Umbilical cord (tissue), 2 donors: Measurements from ENCODE around the gene CD164L2. TPM values are rescaled to one million over a fixed set of nuclear protein-coding genes. Genes with fewer than 3 reads are reported as not detected.

Experiments
- DNase-seq: peaks from one replicate; pipeline ENCODE4 v3.0.0-alpha.2; 2015; ENCODE audit warnings: low spot score
- total RNA-seq: library from RNA; depleted of rRNA; stranded (reverse); fragments of >200 nt; gene quantifications from one replicate; pipeline ENCODE4 v1.2.3, GENCODE V29; 2014; ENCODE audit warnings: low replicate concordance; ENCODE audit not compliant: insufficient read depth

Gene CD164L2
- total RNA-seq, 1 donor from 2014 or later, result not detected

- peak; percentile 96 for DNase-seq
Measured at GRCh38 chr1:27365372-27366112, 17.6 kb downstream of the CD164L2 start.

GRCh38 chr1:27364696-27365371 is 18.3 kb downstream of the CD164L2 start:
- no peak for DNase-seq

DNA sequence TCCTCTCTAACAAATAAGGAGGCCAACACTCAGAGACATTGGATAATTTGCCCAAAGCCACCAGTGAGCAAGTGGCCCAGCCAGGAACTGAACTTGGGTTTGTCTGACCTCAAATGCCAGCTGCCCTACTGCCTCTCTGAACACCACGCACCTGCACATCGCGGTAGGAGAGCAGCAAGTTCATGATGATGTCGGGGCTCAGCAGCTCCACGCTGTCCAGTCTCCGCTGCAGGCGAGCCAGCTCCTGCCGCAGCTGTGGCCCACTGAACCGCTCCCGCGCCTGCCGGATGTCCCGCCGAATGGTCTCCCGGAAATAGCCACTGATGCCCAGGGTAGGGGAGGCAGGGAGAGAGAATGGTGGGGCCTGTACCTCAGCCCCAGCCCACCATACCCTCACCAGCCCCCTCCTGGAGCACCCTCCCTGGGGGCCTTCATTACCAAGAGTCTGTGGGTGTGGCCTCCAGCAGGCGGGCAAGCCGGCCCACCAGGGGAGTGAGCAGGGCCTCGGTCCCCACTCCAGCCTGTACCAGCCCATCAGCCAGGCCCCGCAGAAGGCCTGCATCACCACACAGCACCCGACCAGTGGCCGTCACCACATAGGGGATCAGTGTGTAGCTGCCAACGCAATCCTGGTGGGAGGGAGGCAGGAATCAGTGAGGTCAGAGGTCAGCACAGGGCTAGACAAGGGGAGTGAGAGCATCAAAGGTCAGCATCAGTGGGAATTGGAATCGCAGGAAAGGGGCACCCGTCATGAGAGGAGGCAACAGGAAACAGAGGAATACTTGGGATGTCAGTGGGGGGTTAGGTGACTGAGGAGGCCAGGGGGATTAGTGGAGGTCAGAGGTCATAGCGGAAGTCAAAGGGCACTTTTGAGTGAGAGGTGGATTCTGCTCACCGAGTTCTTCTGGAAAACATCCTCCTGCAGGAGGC is 19.1 kb downstream of the CD164L2 start:
- no peak for DNase-seq

DNA sequence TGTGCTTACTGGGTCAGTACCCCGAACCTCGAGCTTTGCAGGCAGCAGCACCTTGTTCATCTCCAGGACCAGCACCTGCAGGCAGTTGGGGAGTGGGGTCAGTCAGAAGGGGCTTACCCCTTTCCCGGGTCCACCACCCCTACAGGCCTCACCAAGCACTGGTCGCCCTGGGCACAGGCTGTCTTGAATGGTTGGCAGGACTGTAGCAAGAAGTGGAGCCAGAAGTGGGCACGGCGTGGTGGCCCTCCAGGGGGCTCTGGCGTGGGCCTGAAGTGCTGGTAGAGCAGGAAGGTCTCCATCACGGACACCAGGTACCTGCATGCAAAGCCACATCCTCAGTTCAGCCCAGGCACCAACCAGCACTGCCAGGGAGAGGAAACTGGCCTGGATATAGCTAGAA is 21.6 kb downstream of the CD164L2 start:
- no peak for DNase-seq

- no peak for DNase-seq
Measured at GRCh38 chr1:27361044-27361402, 22.1 kb downstream of the CD164L2 start.

DNA sequence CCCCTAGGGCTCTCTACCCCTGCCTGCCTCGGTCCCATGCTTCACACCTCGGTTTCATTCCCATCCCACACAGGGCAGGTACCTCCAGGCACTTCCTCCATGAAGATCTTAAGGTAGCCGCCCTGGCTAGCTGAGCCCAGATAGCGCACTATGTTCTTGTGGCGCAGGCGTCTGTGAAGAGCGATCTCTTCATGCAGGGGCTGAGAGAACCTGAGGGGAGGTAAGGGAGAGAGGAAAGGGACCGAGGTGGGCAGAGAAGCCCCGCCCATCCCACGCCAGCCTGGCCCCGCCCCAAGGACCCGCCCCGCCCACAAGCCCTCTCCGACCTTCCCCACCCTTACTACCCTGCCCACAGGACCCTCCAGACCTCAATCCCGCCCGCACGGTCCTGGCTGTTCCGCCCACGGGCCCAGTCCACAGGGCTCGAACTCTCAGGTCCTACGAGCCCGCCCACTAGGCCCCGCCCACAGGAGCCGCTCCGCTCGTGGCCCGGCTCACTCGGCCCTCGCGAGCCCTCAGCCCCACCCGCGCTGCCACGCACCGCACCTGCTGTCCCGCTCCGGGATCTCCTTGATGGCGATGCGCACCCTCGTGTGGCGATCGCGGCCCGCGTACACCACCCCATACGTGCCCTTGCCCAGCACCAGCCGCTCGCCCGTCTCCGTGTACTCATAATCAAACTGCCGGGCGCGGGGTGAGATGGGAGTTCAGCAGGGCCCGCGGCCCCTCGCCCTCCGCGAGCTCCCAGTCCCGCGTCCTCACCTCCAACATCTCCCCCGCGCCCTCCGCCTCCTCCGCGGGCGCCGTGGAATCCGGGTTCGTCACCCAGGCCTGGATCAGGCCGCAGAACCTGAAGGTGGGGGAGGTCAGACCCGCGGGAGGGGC is 22.7 kb downstream of the CD164L2 start:
- DNase-seq, result no peak

- DNase-seq, result no peak
Measured at GRCh38 chr1:27359822-27360158, 23.3 kb downstream of the CD164L2 start.

DNA sequence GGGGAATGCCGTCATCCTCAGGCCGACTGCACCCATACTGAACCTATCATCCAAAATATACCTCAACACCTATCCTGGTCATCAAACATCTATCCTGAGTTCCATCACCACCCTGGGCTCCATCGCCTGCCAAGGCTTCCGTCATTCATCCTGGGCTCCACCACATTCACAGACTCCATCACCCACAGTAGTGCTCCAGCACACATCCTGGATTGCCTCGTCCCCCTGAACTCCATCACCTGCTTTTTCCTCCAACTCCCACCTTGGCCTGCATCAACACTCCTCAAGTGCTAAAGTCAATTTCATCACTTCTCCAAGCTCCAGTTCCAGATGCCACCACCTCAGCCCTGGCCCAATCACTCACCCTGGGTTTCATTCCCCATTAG is 24.2 kb downstream of the CD164L2 start:
- no peak for DNase-seq

- no peak for DNase-seq
Measured at GRCh38 chr1:27358038-27358927, 24.9 kb downstream of the CD164L2 start.

DNA sequence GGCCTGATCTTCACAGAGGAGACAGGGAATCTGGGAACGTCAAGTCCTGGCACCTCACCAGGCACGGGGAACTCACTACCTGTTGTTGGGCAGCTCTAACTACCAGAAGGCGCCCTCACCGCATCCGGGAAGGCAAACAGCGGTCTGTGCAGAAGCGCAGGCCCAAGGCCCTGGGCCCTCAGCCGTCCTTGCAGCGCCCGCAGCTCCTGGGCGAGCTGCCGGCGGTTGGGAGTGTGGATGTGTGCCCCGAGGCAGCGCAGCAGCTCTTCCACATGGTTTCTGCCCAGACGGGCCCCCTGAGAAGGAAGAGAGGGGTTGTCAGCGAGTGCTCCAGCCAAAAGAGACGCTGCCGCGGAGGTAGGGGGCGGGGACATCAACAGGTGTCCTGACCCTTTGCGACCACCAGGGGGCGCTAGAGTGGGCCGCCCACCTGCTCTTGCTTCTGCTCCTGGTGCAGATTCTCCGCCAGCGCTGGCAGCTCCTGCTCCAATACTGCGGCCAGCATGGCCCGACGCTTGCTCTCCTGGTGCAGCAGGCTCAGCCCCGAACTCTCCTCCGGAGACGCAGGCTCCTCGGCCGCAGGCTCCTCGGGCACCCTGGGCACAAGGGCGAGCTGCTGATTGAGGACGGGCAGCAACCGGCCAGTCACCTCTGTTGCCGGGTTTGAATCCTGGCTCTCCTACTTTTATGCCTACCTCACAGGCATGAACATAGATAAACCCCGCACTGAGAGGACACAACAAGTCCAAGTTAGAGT is 25.7 kb downstream of the CD164L2 start:
- DNase-seq, result peak; percentile 55

DNA sequence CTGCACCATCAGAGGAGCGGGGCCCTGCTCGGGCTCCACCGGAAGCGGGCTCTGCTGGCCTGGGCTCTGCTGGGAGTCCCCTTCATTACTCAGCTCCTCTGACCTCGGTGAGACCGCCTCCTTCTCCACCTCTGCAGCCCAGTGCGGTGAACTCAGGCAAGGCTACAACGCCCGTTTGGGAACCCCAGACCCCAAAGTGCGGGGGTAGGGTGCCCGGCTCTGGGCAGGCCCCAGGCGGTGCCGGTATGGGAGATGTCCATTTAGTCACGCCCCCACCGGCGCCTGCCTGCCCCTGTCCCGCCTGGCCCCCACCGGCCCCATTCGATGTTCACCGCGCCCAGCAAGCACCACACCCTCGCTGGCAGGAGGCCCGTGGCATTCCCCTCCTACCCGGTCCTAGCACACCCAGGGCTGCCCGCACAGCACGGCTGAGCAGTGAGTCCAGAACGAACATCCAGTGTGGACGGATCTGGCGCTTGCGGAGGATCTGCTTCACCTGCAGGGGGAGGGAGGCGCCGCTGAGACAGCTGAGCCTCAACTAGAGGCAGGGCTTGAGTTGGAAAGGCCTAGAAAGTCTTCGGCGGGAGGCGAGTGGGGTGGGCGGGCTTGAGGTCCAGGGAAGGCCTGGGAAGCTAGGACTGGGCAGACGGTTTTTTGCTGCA is 26.4 kb downstream of the CD164L2 start:
- peak; percentile 56 for DNase-seq

- no peak for DNase-seq
Measured at GRCh38 chr1:27356277-27356618, 26.9 kb downstream of the CD164L2 start.

DNA sequence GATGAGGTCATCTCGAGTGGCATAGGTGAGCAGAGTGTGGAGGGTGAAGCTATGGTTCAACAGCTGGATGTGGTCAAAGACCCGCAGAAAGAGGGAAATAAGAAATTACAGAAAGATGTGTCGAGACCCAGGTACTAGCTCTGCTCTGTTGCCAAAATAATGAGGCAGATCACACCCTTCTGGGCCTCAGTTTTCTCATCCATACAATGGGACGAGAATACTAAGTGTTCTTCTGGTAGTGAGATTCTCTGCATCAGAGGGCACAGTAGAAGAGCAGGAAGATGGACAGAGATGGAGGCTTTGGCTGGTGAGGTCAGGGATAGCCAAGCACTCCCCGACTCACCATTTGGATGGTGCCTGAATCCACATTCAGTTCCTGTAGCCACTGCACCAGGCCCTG is 27.4 kb downstream of the CD164L2 start:
- no peak for DNase-seq

DNA sequence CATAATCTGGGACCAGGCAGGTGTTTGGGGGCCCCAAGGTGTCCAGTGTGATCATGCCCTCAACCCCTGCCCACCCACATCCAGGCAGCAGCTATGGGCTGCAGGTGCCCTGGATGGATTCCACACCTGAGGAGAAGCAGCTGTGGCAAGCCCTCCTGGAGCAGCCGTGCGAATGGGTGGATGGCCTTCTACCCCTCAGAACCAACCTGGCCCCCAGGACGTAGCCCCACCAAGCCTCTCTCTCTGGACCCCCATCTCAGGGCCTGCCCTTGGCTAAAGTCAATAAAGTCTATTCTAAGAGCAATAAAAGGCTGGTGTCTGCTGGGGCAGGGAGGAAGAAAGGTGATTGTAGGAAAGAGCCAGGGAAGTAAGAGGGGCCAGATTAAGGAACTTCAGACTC is 29.5 kb downstream of the CD164L2 start:
- DNase-seq, result no peak

GRCh38 chr1:27353166-27353565 is 30.0 kb downstream of the CD164L2 start:
- no peak for DNase-seq

DNA sequence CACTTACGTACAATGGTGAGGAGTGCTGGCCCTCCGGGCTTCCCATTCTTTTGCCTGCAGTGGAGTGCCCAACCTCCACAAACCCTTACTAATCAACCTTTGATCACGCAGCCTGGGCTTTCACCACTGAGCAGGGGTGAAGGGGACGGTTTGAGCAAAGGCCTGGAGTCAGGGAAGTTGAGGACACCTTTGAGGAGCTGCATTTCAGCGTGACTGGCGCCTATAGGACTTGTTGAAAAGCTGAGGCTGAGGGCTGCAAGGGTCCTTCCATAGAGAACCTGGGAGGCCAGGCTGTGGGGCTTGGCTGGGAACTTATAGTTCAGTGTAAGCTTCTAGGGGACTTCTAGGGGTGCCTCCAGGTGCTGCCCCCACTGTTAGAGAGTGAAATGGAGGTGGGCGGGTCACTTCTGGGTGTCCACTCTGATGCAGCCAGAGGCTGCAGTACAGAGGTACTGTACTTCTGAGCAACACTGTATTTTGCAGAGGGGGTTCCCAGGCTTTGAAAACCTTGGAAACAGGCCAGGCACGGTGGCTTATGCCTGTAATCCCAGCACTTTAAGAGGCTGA is 31.5 kb downstream of the CD164L2 start:
- no peak for DNase-seq

DNA sequence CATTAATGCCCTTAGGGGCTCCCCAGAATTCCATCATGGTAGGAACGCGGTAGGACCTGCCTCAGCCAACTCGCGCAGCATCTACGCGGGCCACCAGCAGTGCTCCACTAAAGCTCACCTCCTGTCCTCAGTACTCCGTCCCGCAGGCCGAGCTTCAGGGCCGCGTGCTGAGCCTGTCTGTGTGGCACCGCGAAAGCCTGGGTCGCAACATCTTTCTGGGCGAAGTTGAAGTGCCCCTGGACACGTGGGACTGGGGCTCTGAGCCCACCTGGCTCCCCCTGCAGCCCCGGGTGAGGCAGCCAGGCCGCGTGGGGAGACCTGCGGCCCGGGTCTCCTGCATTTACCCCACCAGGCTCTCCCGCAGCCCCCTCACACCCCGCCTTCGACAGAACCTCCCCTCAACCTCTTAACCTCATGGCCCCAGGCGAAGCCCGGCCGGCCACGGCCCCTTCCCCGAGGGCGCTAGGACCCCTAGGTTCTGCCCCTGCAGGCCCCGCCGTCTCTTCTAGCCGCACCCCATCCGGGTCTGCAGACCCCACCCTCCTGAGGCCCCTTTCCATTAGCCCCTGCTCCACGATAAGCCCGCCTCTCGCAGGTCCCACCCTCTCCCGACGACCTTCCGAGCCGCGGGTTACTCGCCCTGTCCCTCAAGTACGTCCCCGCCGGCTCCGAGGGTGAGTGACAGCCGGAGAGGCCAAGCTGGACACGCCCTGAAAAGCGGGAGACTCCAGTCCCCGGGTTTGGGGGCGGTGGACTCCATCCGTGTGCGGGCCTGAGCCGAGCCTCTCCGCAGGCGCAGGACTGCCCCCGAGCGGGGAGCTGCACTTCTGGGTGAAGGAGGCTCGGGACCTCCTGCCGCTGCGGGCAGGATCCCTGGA is 32.2 kb downstream of the CD164L2 start:
- DNase-seq, result peak; percentile 81
